Peyer's patch (tissue), 4 donors: ENCODE results near the gene NDUFC2.

Source experiments
- POLR2A ChIP-seq, 2 donors: fragments of 450-650 bp; IDR thresholded peaks; one replicate each; pipeline ENCODE4 v1.5.1; 2017; ENCODE audit warnings: antibody characterized with exemption in 2 of 2, mild to moderate bottlenecking in 2 of 2, moderate library complexity in 2 of 2
- TF ChIP-seq, protein P1 (sequence below), 6 experiments: fragments of 450-650 bp in 4 of 6; fragments of 200-600 bp in 2 of 6; sonication (generic) in 1 of 6; IDR thresholded peaks; one replicate each; pipeline ENCODE4 v1.5.1; 2017 to 2019; ENCODE audit warnings: antibody characterized with exemption in 6 of 6, mild to moderate bottlenecking in 3 of 6, moderate library complexity in 1 of 6

DNA sequence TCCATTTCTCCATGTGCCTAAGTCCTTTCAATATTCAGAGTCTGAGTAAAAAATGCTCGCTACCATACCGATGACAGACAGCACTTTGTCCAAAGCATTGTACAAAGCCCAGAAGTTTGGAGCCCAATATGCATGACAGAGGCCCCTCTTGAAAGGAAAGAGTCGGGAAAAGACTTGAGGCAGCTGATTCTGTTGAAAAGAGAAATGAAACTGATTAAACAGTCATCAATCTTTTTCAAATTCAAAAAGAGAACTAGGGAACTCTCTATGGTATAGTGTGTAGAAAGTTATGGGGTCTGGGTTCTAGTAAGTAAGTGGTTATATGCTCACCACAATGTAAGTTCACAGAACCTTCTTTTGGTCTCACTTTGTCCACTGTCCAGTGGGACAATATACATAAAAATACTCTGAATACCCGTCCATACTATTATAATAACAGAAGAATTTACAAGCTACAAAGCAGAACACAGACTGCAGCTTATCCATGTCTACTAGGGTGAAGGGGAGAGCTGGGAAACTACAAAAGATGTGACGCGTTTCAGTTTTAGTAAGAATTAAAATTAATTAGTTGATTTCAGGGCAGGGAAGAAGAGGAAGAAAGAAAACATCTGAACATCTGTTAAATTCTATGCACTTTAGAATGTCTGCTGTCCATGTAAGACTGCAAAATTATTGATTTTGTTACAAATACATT lies 33.1 kb upstream of the NDUFC2 start:
- TF ChIP-seq, protein P1, sequence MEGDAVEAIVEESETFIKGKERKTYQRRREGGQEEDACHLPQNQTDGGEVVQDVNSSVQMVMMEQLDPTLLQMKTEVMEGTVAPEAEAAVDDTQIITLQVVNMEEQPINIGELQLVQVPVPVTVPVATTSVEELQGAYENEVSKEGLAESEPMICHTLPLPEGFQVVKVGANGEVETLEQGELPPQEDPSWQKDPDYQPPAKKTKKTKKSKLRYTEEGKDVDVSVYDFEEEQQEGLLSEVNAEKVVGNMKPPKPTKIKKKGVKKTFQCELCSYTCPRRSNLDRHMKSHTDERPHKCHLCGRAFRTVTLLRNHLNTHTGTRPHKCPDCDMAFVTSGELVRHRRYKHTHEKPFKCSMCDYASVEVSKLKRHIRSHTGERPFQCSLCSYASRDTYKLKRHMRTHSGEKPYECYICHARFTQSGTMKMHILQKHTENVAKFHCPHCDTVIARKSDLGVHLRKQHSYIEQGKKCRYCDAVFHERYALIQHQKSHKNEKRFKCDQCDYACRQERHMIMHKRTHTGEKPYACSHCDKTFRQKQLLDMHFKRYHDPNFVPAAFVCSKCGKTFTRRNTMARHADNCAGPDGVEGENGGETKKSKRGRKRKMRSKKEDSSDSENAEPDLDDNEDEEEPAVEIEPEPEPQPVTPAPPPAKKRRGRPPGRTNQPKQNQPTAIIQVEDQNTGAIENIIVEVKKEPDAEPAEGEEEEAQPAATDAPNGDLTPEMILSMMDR (IDR thresholded peaks at IDR 0.05): no peak
- TF ChIP-seq POLR2A (IDR thresholded peaks at IDR 0.05): no peak
